Measurements from ENCODE around the gene INPP5K.
"Not testable (repeated sequence)": the region's sequence is repeated elsewhere in the genome, so short reads cannot be mapped to it uniquely, and the experiment has no call there.

Gene INPP5K

DNA sequence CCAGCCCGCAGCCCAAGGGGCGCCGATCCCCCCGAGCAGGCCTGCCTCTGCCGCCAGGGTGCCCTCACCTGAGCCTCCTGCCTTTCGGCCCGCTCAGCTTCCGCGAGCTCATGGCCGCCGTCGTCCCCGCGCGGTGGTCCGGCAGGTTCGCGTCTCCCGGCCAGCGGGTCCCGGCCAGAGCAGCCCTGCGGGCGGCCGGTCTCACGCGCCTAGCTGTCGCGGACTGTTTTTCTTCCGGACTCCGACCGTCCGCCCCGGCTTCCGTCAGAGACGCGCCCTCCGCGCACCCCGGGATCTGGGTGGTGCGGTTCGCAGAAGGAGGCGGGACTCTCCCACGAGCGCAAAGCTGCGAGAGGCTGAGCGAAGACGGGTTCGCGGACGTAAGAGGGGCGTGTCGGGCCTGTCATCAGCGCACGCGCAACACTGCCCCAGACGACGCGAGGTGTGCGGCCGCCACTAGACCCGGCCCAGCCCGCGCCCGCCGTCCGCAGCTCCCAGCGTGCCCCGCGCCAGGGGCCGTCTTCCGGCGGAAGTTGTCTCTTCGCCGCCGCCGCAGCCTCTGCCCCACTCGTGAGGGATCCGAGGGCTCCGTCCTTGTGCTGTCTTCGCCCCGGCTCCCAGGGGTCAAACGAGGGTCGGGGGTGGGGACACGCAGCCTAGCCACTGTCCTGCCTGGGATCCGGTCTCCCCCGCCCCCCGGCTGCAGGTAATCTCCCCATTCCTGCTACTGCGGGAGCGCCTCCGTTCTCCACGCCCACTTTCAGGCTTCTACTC, at the start of gene INPP5K:
INPP5K (minus strand) TSS at position 225 of the 774 bp plus-strand sequence; CDS start at position 112, 113 bp downstream.
- peak; percentile 94 to 96 for DNase-seq (ENCODE audit: low read depth in 1 of 2, low spot score in 1 of 2)

DNA sequence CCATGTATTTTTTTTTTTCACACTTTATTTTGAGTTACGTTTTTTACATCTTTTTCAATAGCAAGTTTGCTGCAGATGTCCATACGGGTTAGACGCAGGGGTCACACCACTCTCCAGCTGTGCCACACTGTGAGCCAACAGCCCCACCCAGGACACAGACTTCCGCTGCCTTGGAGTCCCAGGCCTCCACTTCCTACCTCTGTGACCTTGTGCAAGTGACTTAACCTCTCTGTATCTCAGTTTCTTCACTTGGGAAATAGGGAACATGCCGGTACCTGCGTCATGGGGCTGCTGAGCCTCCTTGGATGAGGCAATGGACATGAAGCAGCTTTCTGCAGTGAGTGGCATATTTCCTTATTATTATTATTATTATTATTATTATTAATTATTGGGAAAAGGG, 49.5 kb upstream of the INPP5K start:
- DNase-seq (ENCODE audit: low read depth in 1 of 2, low spot score in 1 of 2): no peak

DNA sequence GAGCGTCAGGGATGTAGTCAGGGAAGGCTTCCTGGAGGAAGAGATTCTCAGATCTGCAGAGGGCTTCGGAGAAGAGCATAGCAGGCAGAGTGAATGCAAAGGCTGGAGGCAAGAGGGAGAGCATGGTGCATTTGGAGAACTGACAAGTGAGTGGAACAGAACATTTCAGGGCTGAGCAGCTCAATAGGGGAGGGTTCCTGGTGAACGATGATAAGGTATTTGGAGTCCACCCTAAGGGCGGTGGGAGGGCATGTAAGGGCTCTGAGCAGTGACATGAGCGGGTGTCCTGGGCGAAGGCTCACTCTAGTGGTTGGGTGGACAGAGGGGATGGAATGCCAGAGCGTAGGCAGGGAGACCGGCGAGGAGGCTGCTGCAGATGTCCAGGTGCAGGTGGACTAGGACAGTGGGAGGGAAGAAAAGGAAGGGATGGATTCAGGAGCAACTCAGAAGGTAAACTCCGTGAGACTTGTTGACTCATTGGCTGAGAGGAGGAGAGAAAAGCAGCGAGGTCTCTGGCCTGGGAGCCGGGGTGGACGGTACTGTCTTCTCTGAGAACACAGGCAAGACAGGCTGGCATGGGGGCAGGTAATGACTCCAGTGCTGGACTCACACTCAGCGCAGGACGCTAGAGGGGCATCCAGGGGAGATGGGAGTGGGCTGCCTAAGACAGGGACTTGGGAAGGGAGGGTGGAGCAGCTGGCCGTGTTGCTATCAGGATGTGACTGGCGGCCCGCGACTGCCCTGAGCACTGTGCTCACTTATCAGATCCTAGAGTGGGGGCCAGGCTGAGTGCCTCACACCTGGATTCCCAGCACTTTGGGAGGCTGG, 47.6 kb upstream of the INPP5K start:
- no peak for DNase-seq (ENCODE audit: low read depth in 1 of 2, low spot score in 1 of 2)

DNA sequence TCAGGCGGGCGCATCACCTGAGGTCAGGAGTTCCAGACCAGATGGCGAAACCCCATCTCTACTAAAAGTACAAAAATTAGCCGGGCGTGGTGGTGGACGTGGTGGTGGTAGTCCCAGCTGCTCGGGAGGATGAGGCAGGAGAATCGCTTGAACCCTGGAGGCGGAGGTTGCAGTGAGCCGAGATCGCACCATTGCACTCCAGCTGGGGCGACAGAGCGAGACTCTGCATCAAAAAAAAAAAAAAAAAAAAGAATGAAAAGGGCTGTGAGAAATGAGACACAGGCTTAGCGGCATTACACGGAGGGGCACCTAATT, 47.0 kb upstream of the INPP5K start:
- not testable (repeated sequence) for DNase-seq (ENCODE audit: low read depth in 1 of 2, low spot score in 1 of 2)

DNA sequence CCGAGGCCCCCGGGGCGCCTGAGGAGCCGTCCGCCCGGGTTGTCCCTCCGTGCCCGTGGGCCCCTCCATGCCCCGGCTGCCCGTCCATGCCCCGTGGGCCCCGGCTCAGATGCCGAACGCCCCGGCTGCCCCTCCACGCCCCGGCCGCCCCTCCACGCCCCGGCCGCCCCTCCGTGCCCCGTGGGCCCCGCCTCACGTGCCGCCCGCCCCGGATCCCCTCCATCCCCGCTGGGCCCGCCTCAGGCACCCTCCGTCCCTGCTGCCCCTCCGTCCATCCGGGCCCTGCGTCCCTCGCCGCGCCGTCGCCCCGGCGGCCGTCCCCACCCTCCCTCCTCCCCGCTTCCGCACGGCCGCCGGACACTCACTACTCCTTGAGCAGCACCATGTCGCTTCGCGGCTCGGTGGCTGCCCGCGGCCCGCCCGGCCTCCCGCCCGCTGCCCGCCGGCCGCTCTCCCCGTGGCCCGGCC, 45.8 kb upstream of the INPP5K start:
- DNase-seq (ENCODE audit: low read depth in 1 of 2, low spot score in 1 of 2): peak; percentile 4 to 8

DNA sequence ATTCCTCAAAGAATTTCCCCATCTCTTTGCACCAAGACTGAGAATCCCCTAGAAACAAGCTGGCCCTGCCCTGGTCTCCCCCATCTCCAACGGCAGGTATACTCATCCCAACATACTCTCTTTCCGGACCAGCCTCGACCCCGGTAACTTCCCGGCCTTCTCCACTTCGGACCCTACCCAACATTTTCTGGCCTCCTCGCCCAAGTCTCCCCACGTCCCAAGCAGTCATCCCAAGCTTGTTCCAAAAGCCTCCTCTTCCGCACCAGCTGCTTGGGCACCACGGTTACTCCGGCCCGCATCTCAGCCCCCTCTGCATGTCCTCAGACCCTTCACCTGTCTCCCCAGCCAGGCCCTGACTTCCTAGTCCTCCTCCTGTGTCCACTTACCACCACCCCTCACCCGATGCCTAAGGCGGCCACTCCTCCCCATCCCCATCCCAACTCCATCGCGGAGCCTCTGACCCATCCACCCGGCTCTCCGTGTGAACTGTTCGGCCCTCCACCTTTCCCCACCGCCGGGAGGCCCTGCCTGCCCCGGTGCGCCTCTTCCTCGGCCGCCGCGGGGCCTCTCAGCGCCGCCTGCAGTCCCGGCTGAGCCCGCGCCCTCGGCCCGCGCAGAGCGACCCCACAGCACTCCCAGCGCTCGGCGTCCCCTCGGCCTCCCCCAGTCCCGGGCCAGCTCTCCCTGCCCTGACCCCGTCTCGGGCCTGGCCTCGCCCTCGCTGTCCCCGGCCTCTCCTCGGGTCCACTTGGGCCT, 45.2 kb upstream of the INPP5K start:
- peak; percentile 10 to 25 for DNase-seq (ENCODE audit: low read depth in 1 of 2, low spot score in 1 of 2)

DNA sequence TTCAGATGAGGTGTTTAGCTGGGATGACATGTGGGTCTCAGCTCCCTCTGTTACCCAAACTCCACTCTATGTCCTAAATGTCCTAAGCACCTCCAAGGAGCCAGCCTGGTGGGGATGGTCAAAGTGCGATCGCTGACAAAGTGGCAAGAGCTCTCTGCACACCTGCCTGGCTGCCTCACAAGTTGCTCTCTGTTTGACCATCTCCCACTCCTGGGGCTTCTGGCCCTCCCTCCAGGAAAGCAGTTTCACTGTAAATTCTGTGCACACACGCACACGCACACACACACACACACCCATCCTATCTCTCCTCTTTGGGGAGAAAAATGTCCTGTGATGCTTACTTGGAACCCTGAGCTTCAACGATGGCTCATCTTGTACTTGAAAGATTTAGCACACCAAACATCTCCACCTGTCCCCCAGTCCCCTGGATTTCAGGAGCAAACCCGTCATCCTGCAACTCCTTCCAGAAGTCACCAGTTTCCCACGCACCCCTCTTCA, 44.5 kb upstream of the INPP5K start:
- no peak for DNase-seq (ENCODE audit: low read depth in 1 of 2, low spot score in 1 of 2)

DNA sequence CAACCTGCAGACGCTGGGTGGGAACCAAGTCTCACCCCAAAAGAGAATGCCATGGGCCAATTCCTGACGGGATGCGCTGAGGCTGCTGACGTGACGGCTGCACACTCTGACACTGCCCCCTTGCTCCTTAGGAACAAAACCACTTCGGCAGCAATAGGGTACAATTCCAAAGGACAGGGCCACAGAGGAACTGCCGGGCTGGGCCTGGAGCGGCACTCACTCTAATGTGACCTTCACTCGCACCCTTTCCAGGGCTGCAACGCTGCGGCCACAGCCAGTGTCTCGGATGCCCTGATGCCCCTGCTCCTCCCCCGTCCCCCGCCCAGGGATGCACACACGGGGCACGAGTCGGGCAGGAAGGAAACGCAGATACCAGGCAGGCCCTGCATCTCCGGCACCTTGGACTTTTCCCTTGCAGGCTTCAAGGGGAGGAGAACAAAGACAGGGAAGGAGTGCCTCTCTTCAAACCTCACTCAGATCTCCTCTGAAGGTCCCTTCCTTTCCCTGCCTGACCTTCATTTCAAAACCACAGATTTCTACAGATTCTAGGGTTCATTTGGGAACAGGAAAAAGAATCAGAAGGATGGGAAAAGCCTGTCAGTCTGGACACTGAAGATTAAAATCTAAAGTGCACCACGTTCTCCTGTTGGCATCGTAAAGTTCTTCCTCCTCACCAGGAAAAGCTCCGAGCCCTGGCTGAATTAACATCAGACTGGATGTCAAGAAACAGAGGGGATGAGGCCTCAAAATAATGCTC, 43.9 kb upstream of the INPP5K start:
- no peak for DNase-seq (ENCODE audit: low read depth in 1 of 2, low spot score in 1 of 2)

DNA sequence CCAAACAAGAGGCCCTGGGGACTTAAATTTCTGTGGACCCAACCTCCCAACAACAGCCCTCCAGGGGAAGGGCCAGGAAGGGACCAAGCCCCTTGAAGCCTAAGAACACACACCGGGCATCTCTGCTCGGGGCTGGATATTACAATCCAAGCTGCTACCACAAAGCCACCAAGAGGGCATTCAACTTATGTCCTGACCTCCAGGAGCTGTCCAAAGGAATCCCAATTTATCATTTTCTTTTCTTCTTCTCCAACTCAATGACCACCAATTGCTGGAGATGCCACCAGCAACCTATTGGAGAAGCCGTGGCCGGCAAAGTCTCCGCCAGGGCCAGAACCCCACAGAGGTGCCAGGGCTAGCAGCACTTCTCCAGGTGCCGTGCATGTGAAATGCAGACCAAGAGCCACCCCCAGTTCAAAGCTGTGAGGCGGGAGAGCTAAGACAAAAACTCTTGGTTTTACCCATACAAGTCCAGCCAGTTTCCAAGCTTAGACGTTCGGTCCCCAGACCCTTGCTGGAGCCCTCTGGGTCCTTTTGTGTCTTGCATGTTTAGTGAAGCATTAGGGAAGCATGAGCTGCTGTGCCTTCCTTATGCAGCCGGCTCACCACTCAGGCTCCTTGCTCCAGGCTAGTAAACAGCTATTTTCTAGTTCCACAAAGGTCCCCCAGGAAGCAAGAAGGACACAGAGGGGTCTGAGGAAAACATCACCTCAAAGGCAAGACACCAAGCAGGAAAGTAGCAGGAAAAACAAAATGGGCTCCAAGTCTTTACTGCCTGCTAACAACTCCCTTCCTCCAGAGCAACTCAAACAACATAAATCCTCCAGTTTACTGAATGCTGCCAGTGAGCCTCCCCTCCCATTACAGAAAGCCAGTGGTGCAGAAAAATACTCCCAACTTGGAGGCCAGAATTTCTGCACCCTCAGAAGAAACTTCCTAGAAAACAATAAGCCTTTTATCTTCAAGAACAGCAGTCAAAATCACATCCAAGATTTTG, 42.9 kb upstream of the INPP5K start:
- DNase-seq (ENCODE audit: low read depth in 1 of 2, low spot score in 1 of 2): no peak

DNA sequence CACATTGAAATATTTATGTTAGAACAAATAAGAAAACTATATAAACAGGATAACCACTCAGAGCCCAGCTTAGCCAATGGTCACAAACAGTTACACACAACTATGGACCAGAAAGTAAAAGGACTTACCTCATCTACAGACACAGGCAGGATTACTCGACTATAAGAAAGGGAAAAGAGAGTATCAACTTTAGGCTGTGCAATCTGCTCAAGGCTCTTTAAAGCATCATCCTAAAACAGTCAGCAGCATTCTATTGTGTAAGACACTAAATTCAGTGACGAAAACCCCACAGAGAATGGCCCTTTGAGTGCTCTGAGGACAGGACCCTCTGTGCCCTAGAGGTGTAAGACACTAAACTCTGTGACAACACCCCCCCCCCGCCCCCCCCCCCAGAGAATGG, 42.0 kb upstream of the INPP5K start:
- DNase-seq (ENCODE audit: low read depth in 1 of 2, low spot score in 1 of 2): no peak

DNA sequence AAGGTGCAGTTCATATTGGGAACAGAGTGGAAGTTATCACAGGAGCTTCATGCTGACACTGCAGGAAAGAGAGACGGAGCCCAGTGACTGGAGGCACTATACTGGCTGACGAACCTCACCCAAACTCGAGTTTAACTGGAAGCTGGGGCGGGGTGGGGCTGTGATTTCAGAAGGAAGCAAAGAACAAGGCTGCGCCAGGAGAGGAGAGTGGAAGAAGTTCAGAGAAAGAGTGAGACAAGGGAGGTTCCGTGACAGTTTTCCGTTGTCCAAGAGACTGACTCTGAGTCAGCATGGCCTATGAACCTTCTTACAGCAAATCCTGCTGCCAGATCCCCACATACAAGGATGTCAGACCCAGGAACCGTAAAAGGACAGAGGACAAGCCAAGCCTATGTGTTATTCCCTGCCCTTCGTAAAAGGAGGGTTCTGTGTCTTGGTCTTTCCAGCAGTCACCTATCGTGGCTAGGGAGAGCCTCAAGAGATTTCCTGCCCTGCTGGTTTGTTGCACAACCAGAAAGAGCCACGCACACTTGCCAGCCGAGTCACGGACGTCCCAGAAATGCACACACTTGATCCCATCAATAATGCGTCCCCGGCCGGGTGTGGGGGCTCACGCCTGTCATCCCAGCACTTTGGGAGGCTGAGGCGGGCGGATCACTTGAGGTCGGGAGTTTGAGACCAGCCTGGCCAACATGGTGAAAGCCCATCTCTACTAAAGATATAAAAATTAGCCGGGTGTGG, 41.1 kb upstream of the INPP5K start:
- no peak for DNase-seq (ENCODE audit: low read depth in 1 of 2, low spot score in 1 of 2)

DNA sequence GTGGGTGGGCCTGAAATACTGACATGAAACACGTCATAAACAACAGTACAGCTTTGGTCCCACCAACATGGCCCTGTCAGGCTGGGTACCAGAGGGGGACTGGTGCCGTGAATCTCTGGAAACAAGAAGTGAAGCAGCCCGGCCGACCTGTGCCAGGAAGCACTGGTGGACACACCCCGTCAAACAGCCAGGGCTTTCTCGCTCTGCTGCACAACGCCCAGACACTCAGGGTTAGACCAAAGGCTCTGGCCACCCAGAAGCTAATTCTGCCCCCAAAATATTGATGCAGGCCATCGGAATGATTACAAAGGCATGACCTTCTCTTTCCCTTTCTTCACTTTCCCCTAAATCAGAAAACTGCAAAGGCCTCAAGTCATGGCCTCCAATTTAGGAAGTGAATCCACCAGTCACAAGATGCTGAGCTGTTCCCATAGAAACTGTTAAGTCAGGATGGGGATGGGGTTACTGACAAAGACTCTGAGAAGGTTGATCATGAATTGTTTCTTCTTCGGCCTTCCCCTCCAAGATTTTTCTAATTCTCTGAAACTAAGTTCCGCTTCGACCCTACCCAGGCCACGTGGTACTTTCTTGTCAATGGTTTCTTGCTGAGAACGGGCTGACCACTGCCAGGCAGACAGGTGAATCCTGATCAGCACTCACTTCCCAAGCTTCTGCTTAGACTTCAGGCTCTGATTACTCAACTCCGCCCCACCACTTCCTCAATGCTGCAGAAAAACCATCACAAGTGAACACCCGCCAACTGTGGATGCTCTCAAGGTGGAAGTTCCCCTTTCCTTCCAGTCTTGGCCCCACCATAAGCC, 39.4 kb upstream of the INPP5K start:
- no peak for DNase-seq (ENCODE audit: low read depth in 1 of 2, low spot score in 1 of 2)

DNA sequence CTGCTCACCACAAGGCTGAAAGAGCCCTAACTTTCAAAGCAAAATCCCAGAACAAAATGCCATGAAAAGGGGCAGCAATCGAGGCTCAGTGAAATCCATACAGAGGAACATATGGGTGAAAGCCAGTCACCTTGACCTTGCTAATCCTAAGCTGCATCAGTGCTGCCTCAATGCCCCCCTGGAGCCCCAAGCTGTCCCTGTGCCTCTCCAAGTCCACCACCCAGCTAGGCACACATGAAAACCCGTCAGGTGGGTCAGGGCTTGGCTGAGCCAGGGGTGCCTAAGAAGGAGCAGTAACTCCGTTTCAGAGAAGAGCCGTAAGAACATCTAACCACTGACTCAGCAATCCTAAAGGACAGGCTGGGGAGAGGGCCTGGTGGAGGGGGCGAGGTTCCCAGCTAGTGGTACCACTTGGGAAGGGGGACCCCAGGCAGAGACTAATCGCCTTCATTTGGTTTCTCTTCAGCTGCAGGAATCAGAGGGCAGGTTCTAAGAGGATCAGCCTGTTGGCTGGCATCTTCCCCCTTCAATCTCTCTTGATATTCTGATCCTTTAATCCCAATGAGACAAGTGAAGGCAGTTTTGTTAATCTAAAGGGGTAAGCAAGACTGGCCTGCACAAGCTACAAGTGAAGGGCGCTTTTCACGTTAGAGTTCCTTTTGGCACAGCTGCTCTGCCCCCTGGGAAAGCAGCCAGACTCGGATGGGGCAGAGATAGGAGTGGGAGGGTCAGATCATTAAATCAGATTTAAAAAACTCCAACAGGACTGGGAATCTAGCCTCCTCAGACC, 38.5 kb upstream of the INPP5K start:
- no peak for DNase-seq (ENCODE audit: low read depth in 1 of 2, low spot score in 1 of 2)

DNA sequence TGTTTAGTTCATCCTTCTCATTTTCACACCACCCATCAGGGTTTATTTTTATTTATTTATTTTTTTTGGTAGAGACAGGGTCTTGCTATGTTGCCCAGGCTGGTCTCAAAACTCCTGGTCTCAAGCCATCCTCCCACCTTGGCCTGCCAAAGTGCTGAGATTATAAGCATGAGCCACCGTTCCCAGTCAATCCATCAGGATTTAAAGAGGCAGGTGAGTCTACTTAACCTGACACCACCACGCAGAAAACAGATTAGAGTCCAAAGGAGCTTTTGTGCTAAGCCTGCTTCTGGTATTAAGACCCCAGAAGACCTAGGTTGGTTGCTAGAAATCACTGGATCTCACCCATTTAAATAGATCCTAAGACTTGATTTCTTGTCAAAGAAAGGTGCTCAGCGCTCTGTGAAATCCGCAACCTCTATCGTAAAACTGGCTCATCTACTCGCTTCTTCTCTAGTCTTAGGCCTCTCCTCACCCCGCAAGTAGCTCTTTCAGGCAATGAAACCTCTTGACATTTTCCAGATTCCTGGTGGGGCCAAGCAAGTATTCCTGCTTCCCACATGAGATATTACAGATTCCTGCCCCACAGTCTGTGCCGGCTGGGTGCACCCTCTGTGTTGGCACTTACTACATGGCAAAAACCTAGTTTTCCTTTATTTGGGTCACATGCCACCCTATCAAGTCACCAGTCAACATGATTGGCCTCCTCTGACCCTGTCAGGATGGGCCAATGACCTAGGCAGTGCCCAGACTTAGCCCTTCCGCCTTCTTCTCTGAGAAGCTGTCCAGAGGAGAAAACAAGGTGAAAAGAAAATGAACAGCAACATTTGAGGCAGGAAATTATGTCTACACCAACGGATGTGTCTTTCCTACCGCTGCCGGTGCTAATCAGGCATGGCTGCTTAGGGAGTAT, 37.2 kb upstream of the INPP5K start:
- DNase-seq (ENCODE audit: low read depth in 1 of 2, low spot score in 1 of 2): no peak

DNA sequence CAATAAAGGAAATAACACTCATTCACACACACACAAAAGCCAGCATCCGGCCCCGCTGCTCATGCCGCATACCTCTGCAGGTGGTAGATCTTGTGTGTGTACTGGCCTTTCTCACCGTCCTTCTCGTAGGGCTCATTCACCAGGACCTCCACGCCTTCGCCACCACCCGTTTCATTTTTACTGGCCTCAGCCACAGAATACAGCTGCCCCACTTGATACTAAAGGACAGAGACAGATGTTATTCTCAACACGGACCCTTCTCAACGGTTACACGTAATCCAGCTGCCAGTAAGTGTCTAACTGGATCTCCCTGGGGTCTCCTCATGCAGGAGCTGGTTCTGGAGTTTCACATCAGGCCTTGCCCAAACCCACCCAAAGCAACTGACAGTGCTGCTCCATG, 36.5 kb upstream of the INPP5K start:
- DNase-seq (ENCODE audit: low read depth in 1 of 2, low spot score in 1 of 2): no peak

DNA sequence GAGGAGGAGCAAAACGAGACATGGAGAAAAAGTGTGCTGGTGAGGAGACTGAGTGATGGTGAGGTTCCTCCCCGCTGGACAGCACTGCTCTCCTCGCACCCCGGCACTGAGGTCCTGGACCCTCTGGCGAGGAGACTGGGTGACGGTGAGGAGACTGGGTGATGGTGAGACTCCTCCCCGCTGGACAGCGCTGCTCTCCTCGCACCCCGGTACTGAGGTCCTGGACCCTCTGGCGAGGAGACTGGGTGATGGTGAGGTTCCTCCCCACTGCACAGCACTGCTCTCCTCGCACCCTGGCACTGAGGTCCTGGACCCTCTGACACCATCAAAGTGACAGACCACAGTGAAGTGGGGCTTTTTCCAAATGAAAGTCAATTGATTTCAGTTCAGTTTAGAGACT, 35.3 kb upstream of the INPP5K start:
- DNase-seq (ENCODE audit: low read depth in 1 of 2, low spot score in 1 of 2): no peak
